Esophagus muscularis mucosa (tissue), 4 donors: ENCODE results near the gene CCIN. TPM values are rescaled to one million over a fixed set of nuclear protein-coding genes. Genes with fewer than 3 reads are reported as not detected.

ENCODE experiments used
- DNase-seq: peaks from one replicate; pipeline ENCODE4 v3.0.0-alpha.2; 2017; ENCODE audit errors: extremely low spot score
- H3K27ac ChIP-seq, 4 donors: fragments of 200-600 bp; sonication (generic); replicated peaks in 1 of 4; 1 replicate in 3 of 4; 2 replicates in 1 of 4; pipeline ENCODE4 v1.5.1; 2016 to 2019; ENCODE audit warnings: mild to moderate bottlenecking in 1 of 4
- H3K27me3 ChIP-seq, 4 donors: fragments of 200-600 bp; sonication (generic); one replicate each; pipeline versions ENCODE4 v1.5.1 to v1.6.0; 2016 to 2019
- H3K36me3 ChIP-seq, 4 donors: fragments of 200-600 bp; sonication (generic); one replicate each; pipeline ENCODE4 v1.5.1; 2016 to 2019
- H3K4me1 ChIP-seq, 4 donors: fragments of 200-600 bp; sonication (generic); one replicate each; pipeline ENCODE4 v1.5.1; 2016 to 2019
- H3K4me3 ChIP-seq, 4 donors: fragments of 200-600 bp; sonication (generic); 1 replicate in 2 of 4; 2 replicates in 2 of 4; pipeline ENCODE4 v1.5.1; 2016 to 2019; ENCODE audit warnings: mild to moderate bottlenecking in 4 of 4, moderate library complexity in 1 of 4
- H3K9me3 ChIP-seq, 4 donors: fragments of 200-600 bp; sonication (generic); 1 replicate in 3 of 4; 2 replicates in 1 of 4; pipeline ENCODE4 v1.5.1; 2016 to 2019
- EP300 ChIP-seq: sonication (generic); formaldehyde crosslinking; IDR thresholded peaks from one replicate; pipeline ENCODE4 v1.6.1; 2017; ENCODE audit warnings: antibody characterized with exemption
- POLR2A ChIP-seq: fragments of 450-650 bp; IDR thresholded peaks from one replicate; pipeline ENCODE4 v1.6.1; 2017; ENCODE audit warnings: antibody characterized with exemption, moderate library complexity, mild to moderate bottlenecking, low read depth
- POLR2AphosphoS5 ChIP-seq, 2 donors: sonication (generic); formaldehyde crosslinking; IDR thresholded peaks; one replicate each; pipeline ENCODE4 v1.6.1; 2017; ENCODE audit warnings: antibody characterized with exemption in 2 of 2
- WGBS: methylation state at CpG from one replicate; pipeline ENCODE4 v1.1.5; 2018; 5-methylcytosine and 5-hydroxymethylcytosine counted together
- intact Hi-C: fragments of 100-400 bp; cut with DNase I; formaldehyde crosslinking; loops from one replicate; pipeline ENCODE4 v1.15.1; 2023
- total RNA-seq, 4 donors: library from RNA; depleted of rRNA; stranded (reverse); fragments of >200 nt; gene quantifications; one replicate each; pipeline versions ENCODE4 v1.1.0 to v1.2.1, GENCODE V29; 2016
- TF ChIP-seq, protein P1 (sequence below), 3 experiments: fragments of 200-600 bp in 2 of 3; fragments of 450-650 bp in 1 of 3; sonication (generic) in 2 of 3; IDR thresholded peaks; one replicate each; pipeline ENCODE4 v1.5.1; 2017 to 2019; ENCODE audit warnings: antibody characterized with exemption in 3 of 3, mild to moderate bottlenecking in 2 of 3, moderate library complexity in 1 of 3

CCIN gene
- total RNA-seq, 4 donors from 2014 or later, result 0.39 to 1.0 (median 0.46) TPM

DNA sequence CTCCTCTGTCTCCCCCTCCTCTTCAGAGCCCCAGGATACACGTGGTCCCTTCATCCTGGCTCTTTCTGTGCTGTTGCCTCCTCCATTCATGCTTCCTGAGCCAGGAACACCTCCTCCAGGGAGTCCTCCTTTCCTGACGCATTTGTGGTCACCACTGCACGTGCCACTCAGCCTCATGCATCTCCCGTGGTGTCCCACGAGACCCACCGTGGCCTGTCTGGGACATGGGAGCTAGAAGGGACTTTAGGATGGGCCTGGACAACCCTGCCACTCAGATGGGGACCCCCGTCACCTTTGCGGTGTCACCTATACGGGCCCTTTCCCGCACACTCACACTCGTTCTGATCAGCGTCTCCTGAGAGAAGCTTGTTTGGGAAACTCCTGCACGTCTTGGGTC is 25.9 kb upstream of the CCIN start:
- no peak for DNase-seq
- no peaks in the 10 kb centered on the region for H3K27me3 ChIP-seq
- TF ChIP-seq POLR2AphosphoS5 (IDR thresholded peaks at IDR 0.05) (no peak), EP300 (no peak), POLR2A (no peak)
- TF ChIP-seq, protein P1, sequence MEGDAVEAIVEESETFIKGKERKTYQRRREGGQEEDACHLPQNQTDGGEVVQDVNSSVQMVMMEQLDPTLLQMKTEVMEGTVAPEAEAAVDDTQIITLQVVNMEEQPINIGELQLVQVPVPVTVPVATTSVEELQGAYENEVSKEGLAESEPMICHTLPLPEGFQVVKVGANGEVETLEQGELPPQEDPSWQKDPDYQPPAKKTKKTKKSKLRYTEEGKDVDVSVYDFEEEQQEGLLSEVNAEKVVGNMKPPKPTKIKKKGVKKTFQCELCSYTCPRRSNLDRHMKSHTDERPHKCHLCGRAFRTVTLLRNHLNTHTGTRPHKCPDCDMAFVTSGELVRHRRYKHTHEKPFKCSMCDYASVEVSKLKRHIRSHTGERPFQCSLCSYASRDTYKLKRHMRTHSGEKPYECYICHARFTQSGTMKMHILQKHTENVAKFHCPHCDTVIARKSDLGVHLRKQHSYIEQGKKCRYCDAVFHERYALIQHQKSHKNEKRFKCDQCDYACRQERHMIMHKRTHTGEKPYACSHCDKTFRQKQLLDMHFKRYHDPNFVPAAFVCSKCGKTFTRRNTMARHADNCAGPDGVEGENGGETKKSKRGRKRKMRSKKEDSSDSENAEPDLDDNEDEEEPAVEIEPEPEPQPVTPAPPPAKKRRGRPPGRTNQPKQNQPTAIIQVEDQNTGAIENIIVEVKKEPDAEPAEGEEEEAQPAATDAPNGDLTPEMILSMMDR (IDR thresholded peaks at IDR 0.05), result no peak
- no peaks in the 10 kb centered on the region for H3K9me3 ChIP-seq
- peaks cover 0 to 17% (median 0%) of the 10 kb centered on the region in 4 donors for H3K36me3 ChIP-seq
- H3K4me3 ChIP-seq, result peak overlapping the region; percentile 38 to 45 (median 41)
- peaks cover 41 to 100% (median 89%) of the 10 kb centered on the region in 4 donors for H3K4me1 ChIP-seq
- peak overlapping the region; percentile 88 to 94 (median 91) for H3K27ac ChIP-seq
- intact Hi-C loops, result no loop called here
- 54% methylated on average over 11 of the region's 13 CpGs for WGBS

DNA sequence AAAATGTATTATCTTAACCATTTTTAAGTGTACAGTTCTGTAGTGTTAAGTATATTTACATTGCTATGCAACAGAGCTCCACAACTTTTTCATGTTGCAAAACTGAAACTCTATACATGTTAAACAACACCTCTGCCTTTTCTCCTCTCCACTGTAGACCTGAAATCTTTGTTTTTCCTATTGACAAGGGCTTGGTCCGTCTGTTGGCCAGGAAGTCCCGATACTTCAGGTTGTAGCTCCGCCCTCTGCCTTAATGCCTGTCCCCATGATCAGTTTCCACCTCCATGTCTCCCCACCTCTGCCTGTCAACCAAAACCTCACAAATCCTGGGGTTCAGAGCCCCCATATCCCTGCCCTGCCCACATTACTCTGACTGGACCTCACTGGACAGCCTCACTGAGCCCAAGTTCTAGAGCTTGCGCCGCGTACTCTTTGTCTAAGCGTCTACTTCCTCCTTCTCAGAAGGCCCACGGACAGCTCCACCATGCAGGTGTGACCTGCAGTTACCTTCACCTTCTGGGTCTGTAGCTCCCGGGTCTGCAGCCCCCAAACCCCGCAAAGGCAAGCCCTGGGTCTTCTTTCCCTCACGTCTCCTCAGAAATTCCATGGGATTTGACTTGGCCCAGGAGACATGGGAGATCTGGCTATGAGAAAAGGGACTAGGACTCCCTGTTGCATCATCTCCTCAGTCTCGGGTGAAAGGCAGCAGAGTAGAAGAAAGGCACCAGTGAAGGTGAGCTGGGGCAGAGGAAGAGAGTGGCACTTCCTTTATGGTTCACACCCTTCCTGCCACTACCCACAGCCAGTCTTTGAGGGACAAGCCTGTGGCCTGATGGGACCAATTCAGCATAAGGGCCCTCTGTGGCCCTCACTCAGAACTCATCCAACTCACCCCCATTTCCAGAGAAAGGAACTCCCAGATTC is 24.6 kb upstream of the CCIN start:
- H3K4me1 ChIP-seq, result peaks cover 50 to 100% (median 89%) of the 10 kb centered on the region in 4 donors
- intact Hi-C loops, result no loop called here
- peak overlapping the region in 3 of 4 donors; percentile 88 to 94 (median 92) for H3K27ac ChIP-seq
- TF ChIP-seq, protein P1 (IDR thresholded peaks at IDR 0.05), result no peak
- no peak overlapping the region for H3K4me3 ChIP-seq
- 76% methylated on average over 12 of the region's 12 CpGs for WGBS
- no peaks in the 10 kb centered on the region for H3K27me3 ChIP-seq
- no peak for DNase-seq
- H3K36me3 ChIP-seq, result peaks cover 0 to 17% (median 0%) of the 10 kb centered on the region in 4 donors
- H3K9me3 ChIP-seq, result no peaks in the 10 kb centered on the region

DNA sequence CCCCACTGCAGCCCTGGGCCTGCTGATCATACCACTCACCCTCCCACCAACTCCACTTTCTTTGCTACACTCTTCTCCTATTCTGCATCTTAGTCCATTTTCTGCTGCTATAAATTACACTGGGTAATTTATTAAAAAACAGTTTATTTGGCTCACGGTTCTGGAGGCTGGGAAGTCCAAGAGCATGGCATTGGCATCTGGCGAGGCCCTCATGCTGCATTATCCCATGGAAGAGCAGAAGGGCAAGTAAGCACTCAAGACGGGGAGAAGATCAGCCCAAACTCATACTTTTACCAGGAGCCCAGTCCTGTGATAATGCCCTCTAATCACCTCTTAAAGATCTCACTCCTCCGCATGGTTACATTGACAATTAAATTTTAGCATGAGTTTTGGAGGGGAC is 23.2 kb upstream of the CCIN start:
- Histone ChIP-seq H3K4me3 (no peak overlapping the region), H3K27ac (peak overlapping the region in 2 of 4 donors; percentile 88 to 92), H3K27me3 (no peaks in the 10 kb centered on the region), H3K36me3 (peaks cover 0 to 27% (median under 1%) of the 10 kb centered on the region in 4 donors), H3K9me3 (no peaks in the 10 kb centered on the region), H3K4me1 (peaks cover 53 to 100% (median 89%) of the 10 kb centered on the region in 4 donors)
- TF ChIP-seq, protein P1 (IDR thresholded peaks at IDR 0.05), result no peak
- TF ChIP-seq POLR2AphosphoS5 (IDR thresholded peaks at IDR 0.05), result no peak
- no peak for TF ChIP-seq POLR2A
- TF ChIP-seq EP300, result no peak
- intact Hi-C loops, result no loop called here
- WGBS, result 98% methylated on average over 4 of the region's 4 CpGs
- DNase-seq, result no peak

DNA sequence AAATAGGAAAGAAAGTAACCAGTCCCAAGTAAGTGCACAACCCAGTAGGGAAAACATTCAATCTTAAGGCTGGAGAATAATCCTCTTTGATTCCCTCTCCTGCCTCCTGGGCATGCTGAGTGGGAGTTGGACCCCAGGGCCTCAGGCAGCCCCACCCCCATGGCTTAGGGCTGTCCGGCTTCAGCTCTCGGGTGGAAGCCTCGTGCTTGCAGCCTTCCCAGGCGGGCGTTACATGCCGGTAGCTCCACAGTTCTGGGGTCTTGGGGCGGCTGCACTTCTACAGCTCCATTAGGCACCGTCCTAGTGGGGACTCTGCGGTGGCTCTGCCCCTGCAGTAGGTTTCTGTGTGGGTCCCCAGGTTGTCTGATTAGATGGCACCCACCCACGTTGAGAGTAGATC is 22.5 kb upstream of the CCIN start:
- peaks cover 53 to 100% (median 89%) of the 10 kb centered on the region in 4 donors for H3K4me1 ChIP-seq

More for the DNA sequence above, 22.5 kb upstream of the CCIN start:
- intact Hi-C loops, result no loop called here
- H3K9me3 ChIP-seq, result no peaks in the 10 kb centered on the region
- peak overlapping the region; percentile 76 to 92 (median 86) for H3K27ac ChIP-seq
- 93% methylated on average over 10 of the region's 10 CpGs for WGBS
- TF ChIP-seq POLR2AphosphoS5 (IDR thresholded peaks at IDR 0.05) (no peak), POLR2A (no peak), EP300 (no peak)
- TF ChIP-seq, protein P1 (IDR thresholded peaks at IDR 0.05), result no peak
- DNase-seq, result no peak
- H3K4me3 ChIP-seq, result no peak overlapping the region
- H3K27me3 ChIP-seq, result no peaks in the 10 kb centered on the region
- peaks cover 0 to 33% (median 4%) of the 10 kb centered on the region in 4 donors for H3K36me3 ChIP-seq
